Stimulated activated CD8-positive, alpha-beta memory T cell treated with anti-CD3 and anti-CD28 coated beads, Interleukin-7, amount 100 ng/mL, for 4 hours (primary cell): ENCODE data around the gene DOC2B.
"Not testable (repeated sequence)": the region's sequence is repeated elsewhere in the genome, so short reads cannot be mapped to it uniquely, and the experiment has no call there.

ENCODE experiments used
- DNase-seq, 2 donors: peaks; one replicate each; pipeline ENCODE4 v3.0.0-alpha.2; 2020; ENCODE audit warnings: low read depth in 2 of 2

The DOC2B gene

GRCh38 chr17:192666-193425, 11.4 kb upstream of the DOC2B start:
- no peak for DNase-seq

- no peak for DNase-seq
These were observed 8.0 kb upstream of the DOC2B start for GRCh38 chr17:189444-189843.

GRCh38 chr17:187130-187529, 5.7 kb upstream of the DOC2B start:
- no peak for DNase-seq

- DNase-seq: no peak
These were observed 4.1 kb upstream of the DOC2B start for GRCh38 chr17:185445-186138.

- DNase-seq: no peak
These were observed 1.6 kb upstream of the DOC2B start for GRCh38 chr17:183021-183420.

GRCh38 chr17:182050-182751, 751 bp upstream of the DOC2B start:
- no peak for DNase-seq

GRCh38 chr17:180381-181244, 837 bp downstream of the DOC2B start:
- DNase-seq: no peak

GRCh38 chr17:179781-180380, 1.6 kb downstream of the DOC2B start:
- DNase-seq: no peak

- no peak for DNase-seq
These were observed 2.4 kb downstream of the DOC2B start for GRCh38 chr17:179066-179432.

- DNase-seq: no peak
These were observed 3.0 kb downstream of the DOC2B start for GRCh38 chr17:178292-179065.

GRCh38 chr17:177762-178161, 3.7 kb downstream of the DOC2B start:
- no peak for DNase-seq

- no peak for DNase-seq
These were observed 4.3 kb downstream of the DOC2B start for GRCh38 chr17:177155-177554.

GRCh38 chr17:173166-173911, 8.1 kb downstream of the DOC2B start:
- no peak for DNase-seq

- no peak for DNase-seq
These were observed 9.0 kb downstream of the DOC2B start for GRCh38 chr17:172401-172800.

- no peak for DNase-seq
These were observed 9.6 kb downstream of the DOC2B start for GRCh38 chr17:171871-172270.

- no peak for DNase-seq
These were observed 11.2 kb downstream of the DOC2B start for GRCh38 chr17:170130-170670.

GRCh38 chr17:168614-169013, 12.8 kb downstream of the DOC2B start:
- DNase-seq: not testable (repeated sequence)

- DNase-seq: no peak
These were observed 15.5 kb downstream of the DOC2B start for GRCh38 chr17:165939-166338.

GRCh38 chr17:164303-165235, 16.9 kb downstream of the DOC2B start:
- no peak for DNase-seq
